NT2/D1 (cell line): ENCODE data around the gene PLCH1.

Experiments
- DNase-seq: peaks from one replicate; pipeline ENCODE4 v3.0.0-alpha.2; 2011; ENCODE audit warnings: low read depth, low spot score
- H3K27me3 ChIP-seq: 2 replicates; pipeline ENCODE4 v1.6.0; 2011; ENCODE audit warnings: mild to moderate bottlenecking; ENCODE audit not compliant: insufficient read length, insufficient read depth
- H3K36me3 ChIP-seq: 2 replicates; pipeline ENCODE4 v1.6.1; 2011; ENCODE audit warnings: mild to moderate bottlenecking, low read length, mixed read lengths; ENCODE audit not compliant: insufficient read depth, insufficient read length
- H3K4me1 ChIP-seq: 2 replicates; pipeline ENCODE4 v1.5.1; 2011; ENCODE audit not compliant: insufficient read depth, insufficient read length
- H3K4me3 ChIP-seq: 2 replicates; pipeline ENCODE4 v1.5.1; 2011; ENCODE audit warnings: low read depth; ENCODE audit not compliant: insufficient read length
- H3K9ac ChIP-seq: 2 replicates; pipeline ENCODE4 v1.6.0; 2011; ENCODE audit warnings: low read depth; ENCODE audit not compliant: insufficient read length
- H3K9me3 ChIP-seq: 2 replicates; pipeline ENCODE4 v1.5.1; 2011; ENCODE audit warnings: mild to moderate bottlenecking, low read length; ENCODE audit not compliant: insufficient read depth
- SUZ12 ChIP-seq: IDR thresholded peaks from 2 replicates; pipeline ENCODE4 v1.6.1; 2011; ENCODE audit not compliant: insufficient read length, insufficient read depth; ENCODE audit errors: extremely low read depth
- YY1 ChIP-seq: IDR thresholded peaks from 2 replicates; pipeline ENCODE4 v1.6.1; 2011; ENCODE audit not compliant: insufficient read length, insufficient read depth
- ZNF274 ChIP-seq: IDR thresholded peaks from 2 replicates; pipeline ENCODE4 v1.6.1; 2011; ENCODE audit warnings: mild to moderate bottlenecking, low read depth, low read length

Gene PLCH1

GRCh38 chr3:155330370-155330769 lies 414.5 kb downstream of the PLCH1 start:
- DNase-seq, result no peak
- TF ChIP-seq ZNF274 (no peak), SUZ12 (no peak), YY1 (no peak)
- Histone ChIP-seq H3K27me3 (no peaks in the 10 kb centered on the region), H3K9me3 (no peaks in the 10 kb centered on the region), H3K4me3 (no peak overlapping the region), H3K4me1 (no peaks in the 10 kb centered on the region), H3K9ac (no peak overlapping the region), H3K36me3 (no peaks in the 10 kb centered on the region)

GRCh38 chr3:155329513-155330048 lies 415.3 kb downstream of the PLCH1 start:
- no peak for TF ChIP-seq YY1

GRCh38 chr3:155327871-155328270 lies 417.0 kb downstream of the PLCH1 start:
- Histone ChIP-seq H3K4me3 (no peak overlapping the region), H3K27me3 (no peaks in the 10 kb centered on the region), H3K36me3 (no peaks in the 10 kb centered on the region), H3K4me1 (no peaks in the 10 kb centered on the region), H3K9me3 (no peaks in the 10 kb centered on the region), H3K9ac (no peak overlapping the region)
- no peak for TF ChIP-seq ZNF274
- no peak for TF ChIP-seq YY1
- no peak for TF ChIP-seq SUZ12
- no peak for DNase-seq

More at GRCh38 chr3:155329513-155330048, 415.3 kb downstream of the PLCH1 start:
- Histone ChIP-seq H3K9ac (no peak overlapping the region), H3K9me3 (no peaks in the 10 kb centered on the region), H3K4me3 (no peak overlapping the region), H3K36me3 (no peaks in the 10 kb centered on the region), H3K4me1 (no peaks in the 10 kb centered on the region), H3K27me3 (no peaks in the 10 kb centered on the region)
- DNase-seq, result no peak

- Histone ChIP-seq H3K27me3 (no peaks in the 10 kb centered on the region), H3K36me3 (no peaks in the 10 kb centered on the region), H3K4me1 (no peaks in the 10 kb centered on the region), H3K9me3 (no peaks in the 10 kb centered on the region), H3K4me3 (no peak overlapping the region), H3K9ac (no peak overlapping the region)
- TF ChIP-seq ZNF274, result no peak
- TF ChIP-seq SUZ12, result no peak
- no peak for TF ChIP-seq YY1
- DNase-seq, result no peak
Observed at GRCh38 chr3:155327430-155327829, 417.4 kb downstream of the PLCH1 start.

GRCh38 chr3:155326901-155327300 lies 418.0 kb downstream of the PLCH1 start:
- H3K27me3 ChIP-seq, result no peaks in the 10 kb centered on the region
- no peaks in the 10 kb centered on the region for H3K4me1 ChIP-seq
- no peak overlapping the region for H3K4me3 ChIP-seq
- TF ChIP-seq ZNF274 (no peak), SUZ12 (no peak), YY1 (no peak)
- no peaks in the 10 kb centered on the region for H3K36me3 ChIP-seq
- no peak overlapping the region for H3K9ac ChIP-seq
- no peak for DNase-seq
- no peaks in the 10 kb centered on the region for H3K9me3 ChIP-seq

- H3K4me1 ChIP-seq, result no peaks in the 10 kb centered on the region
- no peak for TF ChIP-seq YY1
- TF ChIP-seq ZNF274, result no peak
- no peak for TF ChIP-seq SUZ12
- DNase-seq, result no peak
- H3K9ac ChIP-seq, result no peak overlapping the region
- no peak overlapping the region for H3K4me3 ChIP-seq
- no peaks in the 10 kb centered on the region for H3K9me3 ChIP-seq
- H3K36me3 ChIP-seq, result no peaks in the 10 kb centered on the region
- H3K27me3 ChIP-seq, result no peaks in the 10 kb centered on the region
Observed at GRCh38 chr3:155326244-155326643, 418.6 kb downstream of the PLCH1 start.
